Sigmoid colon (tissue), 7 donors: ENCODE measurements around the gene TNFRSF19. TPM values are rescaled to one million over a fixed set of nuclear protein-coding genes. Genes with fewer than 3 reads are reported as not detected.

Experiments
- DNase-seq: peaks from one replicate; pipeline ENCODE4 v3.0.0-alpha.2; 2019
- H3K27ac ChIP-seq, 4 donors: fragments of 200-600 bp; sonication (generic); one replicate each; pipeline ENCODE4 v1.5.1; 2016 to 2019; ENCODE audit warnings: mild to moderate bottlenecking in 1 of 4
- H3K27me3 ChIP-seq, 3 donors: fragments of 200-600 bp; sonication (generic); one replicate each; pipeline ENCODE4 v1.5.1; 2019; ENCODE audit warnings: mild to moderate bottlenecking in 1 of 3
- H3K36me3 ChIP-seq, 4 donors: fragments of 200-600 bp; sonication (generic); one replicate each; pipeline ENCODE4 v1.5.1; 2016 to 2019
- H3K4me1 ChIP-seq, 4 donors: fragments of 200-600 bp; sonication (generic); one replicate each; pipeline ENCODE4 v1.5.1; 2017 to 2019
- H3K4me3 ChIP-seq, 4 donors: fragments of 200-600 bp; sonication (generic); one replicate each; pipeline ENCODE4 v1.5.1; 2017 to 2019; ENCODE audit warnings: mild to moderate bottlenecking in 2 of 4, moderate library complexity in 1 of 4
- H3K9me3 ChIP-seq, 4 donors: fragments of 200-600 bp in 3 of 4; sonication (generic) in 3 of 4; one replicate each; pipeline versions ENCODE4 v1.5.1 to v1.6.1; 2013 to 2019
- CTCF ChIP-seq, 4 experiments: fragments of 450-650 bp in 3 of 4; fragments of 200-600 bp in 1 of 4; IDR thresholded peaks; one replicate each; pipeline ENCODE4 v1.5.1; 2016 to 2019; ENCODE audit warnings: antibody characterized with exemption in 4 of 4, mild to moderate bottlenecking in 3 of 4, moderate library complexity in 2 of 4
- EP300 ChIP-seq, 4 donors: sonication (generic); formaldehyde crosslinking; IDR thresholded peaks; one replicate each; pipeline ENCODE4 v1.6.1; 2017; ENCODE audit warnings: antibody characterized with exemption in 4 of 4
- POLR2A ChIP-seq, 2 donors: fragments of 450-650 bp; IDR thresholded peaks; one replicate each; pipeline ENCODE4 v1.6.1; 2016; ENCODE audit warnings: antibody characterized with exemption in 2 of 2, mild to moderate bottlenecking in 2 of 2, moderate library complexity in 2 of 2
- POLR2AphosphoS5 ChIP-seq, 4 donors: sonication (generic); formaldehyde crosslinking; IDR thresholded peaks; one replicate each; pipeline ENCODE4 v1.6.1; 2017; ENCODE audit warnings: antibody characterized with exemption in 4 of 4
- WGBS, 2 donors: extraction: QIAGEN DNeasy Blood & Tissue Kit; methylation state at CpG; one replicate each; pipeline ENCODE4 v1.1.7; 2013; 5-methylcytosine and 5-hydroxymethylcytosine counted together
- intact Hi-C: fragments of 100-400 bp; cut with DNase I; formaldehyde crosslinking; loops from one replicate; pipeline ENCODE4 v1.15.1; 2023
- polyA plus RNA-seq, 3 donors: library from polyadenylated mRNA; stranded (reverse); fragments of 200-250 nt; gene quantifications; one replicate each; pipeline ENCODE4 v1.2.3, GENCODE V29; 2013
- total RNA-seq, 4 donors: library from RNA; depleted of rRNA; stranded (reverse); fragments of >200 nt; gene quantifications; one replicate each; pipeline ENCODE4 v1.1.0, GENCODE V29; 2016
- donor health status: healthy with polysubstance abuse.
- donor health status: Bipolar disorder and iron deficiency.
- donor health status: healthy.

The TNFRSF19 gene
- total and polyA plus RNA-seq, 7 donors = 0.60 to 4.2 (median 2.2) TPM; not detected in 1

GRCh38 chr13:23636360-23636759, 66.1 kb downstream of the TNFRSF19 start:
- Histone ChIP-seq H3K27me3 (no peaks in the 10 kb centered on the region), H3K4me3 (no peak overlapping the region), H3K4me1 (peaks cover 0 to 9% (median 2%) of the 10 kb centered on the region in 4 donors), H3K9me3 (no peaks in the 10 kb centered on the region), H3K27ac (no peak overlapping the region), H3K36me3 (no peaks in the 10 kb centered on the region)
- DNase-seq = no peak
- no peak for TF ChIP-seq POLR2A (IDR thresholded peaks at IDR 0.05)
- no peak for TF ChIP-seq CTCF (IDR thresholded peaks at IDR 0.05)
- TF ChIP-seq EP300 (IDR thresholded peaks at IDR 0.05) = no peak
- no peak for TF ChIP-seq POLR2AphosphoS5 (IDR thresholded peaks at IDR 0.05)
- 81 to 88% methylated on average over 6 of the region's 6 CpGs for WGBS, 2 donors
- intact Hi-C loops = no loop called here

GRCh38 chr13:23637829-23638228, 67.6 kb downstream of the TNFRSF19 start:
- H3K27me3 ChIP-seq = no peaks in the 10 kb centered on the region
- no peak for DNase-seq
- no peak overlapping the region for H3K4me3 ChIP-seq
- no peaks in the 10 kb centered on the region for H3K36me3 ChIP-seq
- no peak overlapping the region for H3K27ac ChIP-seq
- TF ChIP-seq CTCF (IDR thresholded peaks at IDR 0.05) (no peak), POLR2A (IDR thresholded peaks at IDR 0.05) (no peak), POLR2AphosphoS5 (IDR thresholded peaks at IDR 0.05) (no peak), EP300 (IDR thresholded peaks at IDR 0.05) (no peak)
- no peaks in the 10 kb centered on the region for H3K9me3 ChIP-seq
- 25 to 62% methylated on average over 9 of the region's 9 CpGs for WGBS, 2 donors
- intact Hi-C loops = no loop called here
- H3K4me1 ChIP-seq = peaks cover 0 to 11% (median 2%) of the 10 kb centered on the region in 4 donors

GRCh38 chr13:23639674-23640073, 69.5 kb downstream of the TNFRSF19 start:
- Histone ChIP-seq H3K4me1 (peaks cover 0 to 24% (median 2%) of the 10 kb centered on the region in 4 donors), H3K27ac (no peak overlapping the region), H3K4me3 (no peak overlapping the region), H3K36me3 (no peaks in the 10 kb centered on the region), H3K9me3 (no peaks in the 10 kb centered on the region), H3K27me3 (no peaks in the 10 kb centered on the region)
- 84 to 95% methylated on average over 6 of the region's 6 CpGs for WGBS, 2 donors
- TF ChIP-seq POLR2A (IDR thresholded peaks at IDR 0.05) = no peak
- no peak for TF ChIP-seq POLR2AphosphoS5 (IDR thresholded peaks at IDR 0.05)
- no peak for TF ChIP-seq CTCF (IDR thresholded peaks at IDR 0.05)
- no peak for TF ChIP-seq EP300 (IDR thresholded peaks at IDR 0.05)
- intact Hi-C loops = no loop called here
- no peak for DNase-seq

GRCh38 chr13:23642110-23642509, 71.9 kb downstream of the TNFRSF19 start:
- Histone ChIP-seq H3K27ac (no peak overlapping the region), H3K27me3 (no peaks in the 10 kb centered on the region), H3K36me3 (no peaks in the 10 kb centered on the region), H3K4me3 (no peak overlapping the region), H3K4me1 (peaks cover 0 to 24% (median 2%) of the 10 kb centered on the region in 4 donors), H3K9me3 (no peaks in the 10 kb centered on the region)
- intact Hi-C loops = no loop called here
- DNase-seq = no peak
- TF ChIP-seq CTCF (IDR thresholded peaks at IDR 0.05) (no peak), POLR2A (IDR thresholded peaks at IDR 0.05) (no peak), POLR2AphosphoS5 (IDR thresholded peaks at IDR 0.05) (no peak), EP300 (IDR thresholded peaks at IDR 0.05) (no peak)
- WGBS, 2 donors = 86 to 91% methylated on average over 4 of the region's 4 CpGs
